Measurements from ENCODE around the gene STOM.

DNA sequence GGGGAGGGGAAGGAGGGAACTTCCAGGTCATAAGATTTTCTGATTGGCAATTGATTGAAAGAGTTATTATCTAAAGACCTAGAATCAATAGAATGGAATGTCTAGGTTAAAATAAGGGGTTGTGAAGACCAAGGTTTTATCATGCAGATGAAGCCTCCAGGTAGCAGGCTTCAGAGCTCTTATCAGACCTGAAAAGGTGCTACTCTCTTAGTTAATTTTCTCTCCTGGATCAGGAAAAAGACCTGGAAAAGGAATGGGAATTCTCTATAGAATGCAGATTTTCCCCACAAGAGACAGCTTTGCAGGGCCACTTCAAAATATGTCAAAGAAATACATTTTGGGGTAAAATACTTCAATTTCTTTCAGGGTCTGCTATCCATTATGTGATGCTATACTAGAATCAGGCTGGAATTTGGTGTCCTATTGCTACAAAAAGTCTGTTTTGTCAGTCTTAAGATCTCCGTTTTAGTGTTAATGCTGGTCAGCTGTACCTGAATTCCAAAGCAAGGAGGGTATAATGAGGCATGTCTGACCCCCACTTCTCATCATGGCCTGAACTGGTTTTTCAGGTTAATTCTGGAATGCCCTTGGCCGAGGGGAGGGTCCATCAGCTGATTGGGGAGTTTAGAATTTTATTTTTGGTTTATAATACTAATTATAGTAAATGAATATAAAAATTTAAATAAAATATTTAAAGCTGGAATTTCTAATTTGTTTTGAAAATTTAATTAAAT is 16.6 kb upstream of the STOM start:
- TF ChIP-seq, protein P1, sequence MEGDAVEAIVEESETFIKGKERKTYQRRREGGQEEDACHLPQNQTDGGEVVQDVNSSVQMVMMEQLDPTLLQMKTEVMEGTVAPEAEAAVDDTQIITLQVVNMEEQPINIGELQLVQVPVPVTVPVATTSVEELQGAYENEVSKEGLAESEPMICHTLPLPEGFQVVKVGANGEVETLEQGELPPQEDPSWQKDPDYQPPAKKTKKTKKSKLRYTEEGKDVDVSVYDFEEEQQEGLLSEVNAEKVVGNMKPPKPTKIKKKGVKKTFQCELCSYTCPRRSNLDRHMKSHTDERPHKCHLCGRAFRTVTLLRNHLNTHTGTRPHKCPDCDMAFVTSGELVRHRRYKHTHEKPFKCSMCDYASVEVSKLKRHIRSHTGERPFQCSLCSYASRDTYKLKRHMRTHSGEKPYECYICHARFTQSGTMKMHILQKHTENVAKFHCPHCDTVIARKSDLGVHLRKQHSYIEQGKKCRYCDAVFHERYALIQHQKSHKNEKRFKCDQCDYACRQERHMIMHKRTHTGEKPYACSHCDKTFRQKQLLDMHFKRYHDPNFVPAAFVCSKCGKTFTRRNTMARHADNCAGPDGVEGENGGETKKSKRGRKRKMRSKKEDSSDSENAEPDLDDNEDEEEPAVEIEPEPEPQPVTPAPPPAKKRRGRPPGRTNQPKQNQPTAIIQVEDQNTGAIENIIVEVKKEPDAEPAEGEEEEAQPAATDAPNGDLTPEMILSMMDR (conservative IDR thresholded peaks at IDR 0.05) = no peak
- no peak for TF ChIP-seq ZFX (IDR thresholded peaks at IDR 0.05)

All from C4-2B (cell line).